Measurements from ENCODE around the gene DDIT4.

GRCh38 chr10:72316386-72316700 is 42.6 kb downstream of the DDIT4 start:
- TF ChIP-seq HDAC2 (IDR thresholded peaks at IDR 0.05; ENCODE audit: borderline replicate concordance in 1 of 2, low read depth in 2 of 2, low read length in 2 of 2) (no peak), ZNF274 (IDR thresholded peaks at IDR 0.05; ENCODE audit: borderline replicate concordance, extremely low read depth, low read length) (no peak)

Measured in H1 (cell line).